Left ventricle myocardium inferior (tissue), 1 donor: ENCODE results near the gene TLR3. TPM values are rescaled to one million over a fixed set of nuclear protein-coding genes. Genes with fewer than 3 reads are reported as not detected.

Source experiments
- DNase-seq: peaks from one replicate; pipeline ENCODE4 v3.0.0-alpha.2; 2020
- H3K27ac ChIP-seq: fragments of 200-600 bp; replicated peaks from 2 replicates; pipeline ENCODE4 v1.8.0; 2021
- H3K27me3 ChIP-seq: fragments of 200-600 bp; 2 replicates; pipeline ENCODE4 v1.8.0; 2021; ENCODE audit warnings: low read depth
- H3K36me3 ChIP-seq: fragments of 200-600 bp; 2 replicates; pipeline ENCODE4 v1.8.0; 2021
- H3K4me1 ChIP-seq: fragments of 200-600 bp; 2 replicates; pipeline ENCODE4 v1.8.0; 2021
- H3K4me3 ChIP-seq: fragments of 200-600 bp; 2 replicates; pipeline ENCODE4 v1.8.0; 2021; ENCODE audit warnings: mild to moderate bottlenecking, moderate library complexity
- H3K9me3 ChIP-seq: fragments of 200-600 bp; replicated peaks from 2 replicates; pipeline ENCODE4 v1.8.0; 2021
- intact Hi-C: fragments of 100-400 bp; cut with micrococcal nuclease; formaldehyde crosslinking; loops from one replicate; pipeline ENCODE4 v1.11.0; 2022
- long read RNA-seq: library from polyadenylated mRNA; unstranded; transcript quantifications from one replicate; pipeline ENCODE4 v2.0.0, GENCODE V29; 2021
- total RNA-seq: library from RNA; stranded (reverse); fragmentation: NEBNext Ultra II Directional; extraction: Animal tissue kit (Norgen Biotek cat#: 25700); gene quantifications from one replicate; pipeline ENCODE4 v1.2.1, GENCODE V29; 2021
- TF ChIP-seq, protein P1 (sequence below): fragments of 200-600 bp; IDR thresholded peaks from 2 replicates; pipeline ENCODE4 v1.8.0; 2021; ENCODE audit warnings: antibody characterized with exemption, mild to moderate bottlenecking, borderline replicate concordance
- donor health status: DM: no; HTN: yes; CAD: no; lungs with severe emphysema.

TLR3 gene
- total RNA-seq, result 4.9 TPM
- long read RNA-seq, full-length matches to known transcripts, result 4 of 5 reads
- long read RNA-seq, partial matches to known transcripts, result 0 of 5 reads
- long read RNA-seq, other reads (novel, unspliced or antisense), result 1 of 5 reads

GRCh38 chr4:186068581-186069348 is at the start of gene TLR3:
Gene TLR3 (plus strand): TSS chr4:186069156. CDS start chr4:186076620, 7,464 bp downstream.
- TF ChIP-seq, protein P1, sequence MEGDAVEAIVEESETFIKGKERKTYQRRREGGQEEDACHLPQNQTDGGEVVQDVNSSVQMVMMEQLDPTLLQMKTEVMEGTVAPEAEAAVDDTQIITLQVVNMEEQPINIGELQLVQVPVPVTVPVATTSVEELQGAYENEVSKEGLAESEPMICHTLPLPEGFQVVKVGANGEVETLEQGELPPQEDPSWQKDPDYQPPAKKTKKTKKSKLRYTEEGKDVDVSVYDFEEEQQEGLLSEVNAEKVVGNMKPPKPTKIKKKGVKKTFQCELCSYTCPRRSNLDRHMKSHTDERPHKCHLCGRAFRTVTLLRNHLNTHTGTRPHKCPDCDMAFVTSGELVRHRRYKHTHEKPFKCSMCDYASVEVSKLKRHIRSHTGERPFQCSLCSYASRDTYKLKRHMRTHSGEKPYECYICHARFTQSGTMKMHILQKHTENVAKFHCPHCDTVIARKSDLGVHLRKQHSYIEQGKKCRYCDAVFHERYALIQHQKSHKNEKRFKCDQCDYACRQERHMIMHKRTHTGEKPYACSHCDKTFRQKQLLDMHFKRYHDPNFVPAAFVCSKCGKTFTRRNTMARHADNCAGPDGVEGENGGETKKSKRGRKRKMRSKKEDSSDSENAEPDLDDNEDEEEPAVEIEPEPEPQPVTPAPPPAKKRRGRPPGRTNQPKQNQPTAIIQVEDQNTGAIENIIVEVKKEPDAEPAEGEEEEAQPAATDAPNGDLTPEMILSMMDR, result no peak
- Histone ChIP-seq H3K27me3 (no peaks in the 10 kb centered on the region), H3K4me3 (peak within 1 kb of the TSS; percentile 69), H3K36me3 (no peaks in the 10 kb centered on the region), H3K27ac (peak within 1 kb of the TSS; percentile 58), H3K9me3 (no peaks in the 10 kb centered on the region), H3K4me1 (peaks cover 26% of the 10 kb centered on the region)
- no peak for DNase-seq
- intact Hi-C loops, result no loop called here

GRCh38 chr4:186019269-186019668 is 49.7 kb upstream of the TLR3 start:
- Histone ChIP-seq H3K36me3 (no peaks in the 10 kb centered on the region), H3K4me3 (no peak overlapping the region), H3K27ac (peak overlapping the region; percentile 47), H3K9me3 (peaks cover 8% of the 10 kb centered on the region), H3K4me1 (peaks cover 27% of the 10 kb centered on the region), H3K27me3 (no peaks in the 10 kb centered on the region)
- TF ChIP-seq, protein P1, result no peak
- intact Hi-C loops, result no loop called here
- DNase-seq, result no peak

DNA sequence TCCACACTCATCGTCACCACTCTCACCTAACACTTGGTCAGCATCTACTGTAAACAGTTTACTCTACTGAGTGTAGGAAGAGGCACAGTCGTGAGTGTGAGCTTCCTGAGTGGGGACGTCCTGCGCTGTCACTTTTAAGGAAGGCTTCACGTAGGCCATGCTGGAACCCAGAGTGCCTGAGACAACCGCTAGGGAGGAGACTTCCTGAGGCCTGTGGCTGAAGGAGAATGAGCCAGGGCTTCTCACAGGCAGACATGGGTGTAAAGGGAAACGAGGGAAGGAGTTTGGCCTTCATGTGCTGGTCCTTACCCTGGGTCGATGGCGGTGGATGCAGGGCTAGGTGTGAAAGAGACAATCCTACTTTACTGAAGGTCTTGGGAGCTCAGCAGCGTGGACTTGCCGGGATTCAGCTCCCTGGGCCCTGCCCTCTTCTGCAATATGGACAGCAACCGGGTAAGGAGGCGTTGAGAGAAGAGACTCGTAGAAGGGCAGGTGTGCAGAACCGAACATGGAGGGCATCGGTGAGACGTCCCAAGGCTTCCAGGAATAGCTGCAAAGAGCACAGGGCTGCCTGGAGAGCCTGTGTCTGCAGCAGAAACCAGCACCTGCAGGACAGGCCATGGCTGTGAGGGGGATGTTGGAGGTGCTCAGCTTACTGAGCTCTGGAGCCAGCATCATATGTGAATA is 48.7 kb upstream of the TLR3 start:
- Histone ChIP-seq H3K9me3 (peaks cover 8% of the 10 kb centered on the region), H3K27me3 (no peaks in the 10 kb centered on the region), H3K27ac (peak overlapping the region; percentile 47), H3K4me1 (peaks cover 27% of the 10 kb centered on the region), H3K4me3 (no peak overlapping the region), H3K36me3 (no peaks in the 10 kb centered on the region)
- TF ChIP-seq, protein P1, result no peak
- intact Hi-C loops, result loop anchor here (5.0 kb wide), 1 partner anchor 378 kb away; no protein-coding TSS in a partner anchor
- DNase-seq, result no peak

GRCh38 chr4:186020793-186021407 is 48.1 kb upstream of the TLR3 start:
- TF ChIP-seq, protein P1, result no peak
- no peak for DNase-seq
- Histone ChIP-seq H3K36me3 (no peaks in the 10 kb centered on the region), H3K27ac (peak overlapping the region; percentile 47), H3K4me1 (peaks cover 23% of the 10 kb centered on the region), H3K27me3 (no peaks in the 10 kb centered on the region), H3K9me3 (peaks cover 8% of the 10 kb centered on the region), H3K4me3 (peak overlapping the region; percentile 51)
- intact Hi-C loops, result loop anchor here (5.0 kb wide), 1 partner anchor 379 kb away; no protein-coding TSS in a partner anchor

- H3K27ac ChIP-seq, result peak overlapping the region; percentile 47
- TF ChIP-seq, protein P1, result peak; percentile 92
- H3K27me3 ChIP-seq, result no peaks in the 10 kb centered on the region
- no peak for DNase-seq
- intact Hi-C loops, result loop anchor here (5.0 kb wide), 1 partner anchor 379 kb away; no protein-coding TSS in a partner anchor
- H3K36me3 ChIP-seq, result no peaks in the 10 kb centered on the region
- H3K4me1 ChIP-seq, result peaks cover 17% of the 10 kb centered on the region
- H3K9me3 ChIP-seq, result peaks cover 8% of the 10 kb centered on the region
- peak overlapping the region; percentile 51 for H3K4me3 ChIP-seq
Measured at GRCh38 chr4:186021461-186022167, 47.3 kb upstream of the TLR3 start.
